IPS DF 6.9 (cell line): ENCODE results near the gene SRGAP3.

Source experiments
- DNase-seq: peaks from one replicate; pipeline ENCODE4 v3.0.0-alpha.2; 2013; ENCODE audit warnings: low read depth, low spot score
- H3K27ac ChIP-seq: one replicate; pipeline ENCODE4 v1.5.1; 2013; ENCODE audit warnings: low read length, control low read depth
- H3K27me3 ChIP-seq: 2 replicates; pipeline ENCODE4 v1.6.1; 2013; ENCODE audit warnings: mild to moderate bottlenecking, low read length; ENCODE audit not compliant: control insufficient read depth, insufficient read depth
- H3K36me3 ChIP-seq: 2 replicates; pipeline ENCODE4 v1.6.1; 2013; ENCODE audit warnings: low read length; ENCODE audit not compliant: control insufficient read depth, insufficient read depth
- H3K4me1 ChIP-seq: 2 replicates; pipeline ENCODE4 v1.6.1; 2013; ENCODE audit warnings: low read length; ENCODE audit not compliant: control insufficient read depth, insufficient read depth
- H3K4me3 ChIP-seq: 2 replicates; pipeline ENCODE4 v1.5.1; 2013; ENCODE audit warnings: mild to moderate bottlenecking, low read length
- H3K9me3 ChIP-seq: 2 replicates; pipeline ENCODE4 v1.6.1; 2013; ENCODE audit warnings: low read length, inconsistent platforms; ENCODE audit not compliant: control insufficient read depth, insufficient read depth
- WGBS: extraction: QIAGEN DNeasy Blood & Tissue Kit; methylation state at CpG from one replicate; pipeline ENCODE4 v1.1.7; 2013; ENCODE audit warnings: mixed read lengths, missing lambda C conversion rate; ENCODE audit not compliant: insufficient read length, insufficient coverage; 5-methylcytosine and 5-hydroxymethylcytosine counted together

The SRGAP3 gene

DNA sequence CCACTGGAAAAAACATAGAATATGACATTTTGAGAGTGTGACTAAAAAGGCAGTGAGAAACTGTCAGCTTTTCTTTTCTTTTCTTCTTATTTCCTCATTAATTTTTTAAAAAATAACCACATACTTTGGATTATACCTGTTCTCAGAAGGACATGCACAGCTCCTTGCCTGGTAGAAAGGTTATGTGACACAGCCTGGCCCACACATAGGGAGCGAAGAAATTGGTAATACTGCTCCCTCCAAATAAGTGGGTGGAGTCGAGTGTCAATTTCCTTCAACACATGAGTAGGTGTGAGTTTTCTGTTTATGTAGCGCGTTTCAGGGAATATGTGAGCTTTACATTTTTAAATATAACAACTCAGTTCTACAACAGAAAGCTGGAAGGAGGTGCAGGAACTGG, 257.2 kb downstream of the SRGAP3 start:
- H3K27me3 ChIP-seq: no peaks in the 10 kb centered on the region
- no peak overlapping the region for H3K4me3 ChIP-seq
- H3K9me3 ChIP-seq: no peaks in the 10 kb centered on the region
- no peaks in the 10 kb centered on the region; the same call in 1 of the 2 replicates for H3K36me3 ChIP-seq
- peaks cover 4% of the 10 kb centered on the region for H3K4me1 ChIP-seq
- H3K27ac ChIP-seq: no peak overlapping the region
- DNase-seq: no peak
- no CpG with 5 or more reads among the region's 4 CpGs for WGBS

DNA sequence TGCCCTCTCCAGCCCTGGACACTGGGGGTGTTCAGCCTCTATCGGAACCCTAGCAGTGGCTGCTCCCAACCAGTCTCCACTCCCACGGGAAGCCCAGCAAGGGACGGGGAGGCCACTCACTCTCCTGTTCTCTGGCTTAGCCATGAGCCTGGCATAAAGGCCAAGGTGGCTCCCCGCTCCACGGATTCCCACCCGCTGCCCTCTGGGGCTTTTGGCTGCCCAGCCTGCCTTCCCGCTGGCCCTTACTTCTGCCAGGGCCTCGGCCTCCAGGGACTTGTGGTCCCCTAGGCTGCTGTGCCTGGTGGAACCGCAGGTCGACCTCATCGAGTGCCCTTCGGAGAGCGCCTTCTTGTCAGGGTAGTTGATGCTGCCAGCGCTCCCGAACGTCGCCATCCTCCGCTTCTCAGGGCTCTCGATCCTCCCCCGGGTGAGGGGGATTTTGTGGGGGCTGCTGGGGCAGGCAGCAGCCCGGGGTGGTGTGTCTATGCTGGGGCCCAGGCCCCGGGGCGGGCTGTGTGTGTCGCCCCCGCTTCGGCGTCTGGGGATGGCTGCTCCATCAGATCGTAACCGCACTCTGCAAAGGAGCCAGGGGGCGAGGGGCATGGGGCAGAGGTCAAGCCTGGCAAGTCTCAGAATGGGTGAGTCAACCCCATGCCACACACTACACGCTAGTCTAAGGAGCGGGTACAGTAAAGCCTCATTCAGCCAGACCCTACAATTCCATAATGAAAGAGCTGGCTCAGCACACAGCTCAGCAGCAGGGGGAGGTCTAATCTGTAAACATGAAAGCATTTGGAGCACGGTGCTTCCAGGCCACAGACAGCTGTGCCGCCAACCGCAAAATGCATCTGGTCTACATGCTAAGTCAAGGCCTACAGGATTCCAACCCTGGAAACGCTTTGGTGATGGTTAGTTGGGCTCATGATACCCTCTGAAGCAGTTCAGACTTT, 258.9 kb downstream of the SRGAP3 start:
- Histone ChIP-seq H3K27ac (no peak overlapping the region), H3K4me3 (no peak overlapping the region), H3K9me3 (no peaks in the 10 kb centered on the region), H3K27me3 (no peaks in the 10 kb centered on the region), H3K36me3 (no peaks in the 10 kb centered on the region; the same call in 1 of the 2 replicates), H3K4me1 (peaks cover 4% of the 10 kb centered on the region)
- no CpG with 5 or more reads among the region's 36 CpGs for WGBS
- DNase-seq: no peak

DNA sequence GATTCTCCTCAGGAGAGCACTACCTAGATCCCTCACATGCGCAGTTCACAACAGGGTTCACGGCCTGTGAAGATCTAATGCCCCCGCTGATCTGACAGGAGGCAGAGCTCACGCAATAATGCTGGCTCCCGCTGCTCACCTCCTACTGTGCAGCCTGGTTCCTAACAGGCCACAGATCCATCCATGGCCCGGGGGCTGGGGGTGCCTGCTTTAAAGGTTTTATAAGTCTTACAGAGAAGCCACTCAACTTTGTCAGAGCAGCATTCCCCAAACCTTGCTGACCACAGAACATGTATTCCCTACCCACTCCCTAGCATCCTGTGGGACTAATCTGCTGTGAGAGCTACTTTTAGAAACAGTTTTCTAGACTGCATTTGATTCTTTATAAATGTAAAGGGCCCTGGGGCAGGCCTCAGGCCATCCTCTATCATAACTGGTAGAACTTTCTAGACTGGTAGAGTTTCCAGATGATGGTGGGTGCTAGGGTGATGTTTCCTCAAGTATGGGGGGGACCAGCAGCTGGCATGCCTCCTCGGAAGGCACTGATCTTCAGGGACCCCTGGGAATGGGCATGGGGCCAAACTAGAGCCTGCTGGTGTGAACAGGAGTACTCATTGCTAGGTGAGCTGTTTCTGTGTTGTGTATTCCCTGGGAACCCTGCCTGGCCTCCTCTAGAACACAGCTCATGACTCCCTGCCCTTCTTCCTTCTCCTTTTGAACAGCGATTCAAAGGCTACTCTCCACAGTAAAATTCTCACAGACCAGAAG, 260.5 kb downstream of the SRGAP3 start:
- Histone ChIP-seq H3K27me3 (no peaks in the 10 kb centered on the region), H3K4me1 (peaks cover 3% of the 10 kb centered on the region), H3K4me3 (no peak overlapping the region), H3K27ac (no peak overlapping the region), H3K36me3 (no peaks in the 10 kb centered on the region; the same call in 1 of the 2 replicates), H3K9me3 (no peaks in the 10 kb centered on the region)
- WGBS: no CpG with 5 or more reads among the region's 8 CpGs
- no peak for DNase-seq

DNA sequence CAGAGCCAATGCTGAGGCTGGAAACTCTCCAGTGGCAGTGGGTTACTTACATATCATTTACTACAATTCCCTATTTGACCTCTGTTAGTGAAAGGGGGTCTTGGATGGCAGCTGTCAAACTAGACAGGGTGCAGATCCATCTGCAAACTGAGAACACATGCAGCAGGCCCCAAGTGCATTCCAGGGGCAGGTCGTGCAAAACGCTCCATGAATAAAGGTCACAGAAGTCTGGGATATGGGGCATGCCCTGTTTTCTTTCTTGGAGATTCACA, 261.1 kb downstream of the SRGAP3 start:
- no CpG with 5 or more reads among the region's 2 CpGs for WGBS
- no peak for DNase-seq
- H3K36me3 ChIP-seq: no peaks in the 10 kb centered on the region; the same call in 1 of the 2 replicates
- H3K4me3 ChIP-seq: no peak overlapping the region
- H3K27ac ChIP-seq: no peak overlapping the region
- no peaks in the 10 kb centered on the region for H3K27me3 ChIP-seq
- no peaks in the 10 kb centered on the region for H3K9me3 ChIP-seq
- H3K4me1 ChIP-seq: peaks cover 3% of the 10 kb centered on the region

DNA sequence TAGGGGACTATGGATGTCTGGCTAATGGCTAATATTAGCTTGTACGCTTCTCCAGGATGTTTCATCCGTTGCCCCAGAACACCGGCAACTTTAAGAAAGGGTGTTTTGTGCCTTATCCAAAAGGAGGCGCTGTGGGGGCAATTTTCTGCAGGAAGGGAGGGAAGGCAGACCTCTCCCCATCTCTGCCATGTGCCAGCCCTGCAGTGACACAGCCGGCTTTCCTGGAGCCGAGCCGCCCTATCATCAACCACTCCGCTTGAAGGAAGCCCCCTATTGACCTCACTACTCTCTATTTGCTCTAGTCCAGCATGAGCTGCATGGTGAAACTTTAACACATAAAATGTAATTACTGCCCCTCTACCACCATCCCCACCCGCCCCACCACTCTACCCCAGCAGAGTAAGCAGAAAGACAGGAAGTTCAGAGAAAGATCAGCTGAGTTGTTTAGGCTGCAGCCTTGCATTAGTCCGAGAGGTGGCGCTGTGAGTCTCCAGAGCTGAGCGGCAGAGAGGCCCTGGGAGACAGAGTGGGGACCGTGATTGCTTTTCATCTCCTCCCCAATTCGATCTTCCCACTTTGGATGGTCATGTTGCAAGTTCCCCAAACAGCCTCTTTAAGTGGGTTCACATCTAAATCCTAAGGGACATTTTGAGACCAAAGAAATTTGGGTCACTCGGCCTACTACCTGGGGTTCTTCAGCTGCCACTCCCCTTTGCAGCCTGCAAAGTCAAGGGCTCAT, 261.6 kb downstream of the SRGAP3 start:
- Histone ChIP-seq H3K9me3 (no peaks in the 10 kb centered on the region), H3K4me3 (no peak overlapping the region), H3K4me1 (peaks cover 2% of the 10 kb centered on the region; the same call in 1 of the 2 replicates), H3K27ac (no peak overlapping the region), H3K36me3 (no peaks in the 10 kb centered on the region; the same call in 1 of the 2 replicates), H3K27me3 (no peaks in the 10 kb centered on the region)
- peak; percentile 70 for DNase-seq
- no CpG with 5 or more reads among the region's 15 CpGs for WGBS

DNA sequence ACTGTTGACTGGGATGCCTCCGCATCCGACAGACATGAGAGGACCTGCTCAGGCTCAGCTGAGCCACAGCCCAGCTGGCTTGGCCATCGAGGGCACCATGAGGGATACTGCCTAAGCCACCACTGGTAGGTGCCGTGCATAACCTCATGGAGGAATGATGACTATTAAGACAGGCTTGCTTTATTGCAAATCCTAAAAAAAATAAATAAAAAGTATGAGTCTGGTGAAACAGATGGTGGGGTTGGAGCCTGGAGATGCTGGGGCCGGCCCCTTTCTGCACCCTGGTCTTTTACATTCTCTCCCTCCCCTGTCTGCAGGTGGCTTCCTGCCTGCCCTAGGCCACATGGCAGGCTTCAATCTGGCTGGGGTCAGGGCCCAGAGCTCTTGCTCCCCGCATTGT, 262.2 kb downstream of the SRGAP3 start:
- no peaks in the 10 kb centered on the region for H3K27me3 ChIP-seq
- no peaks in the 10 kb centered on the region for H3K9me3 ChIP-seq
- H3K27ac ChIP-seq: no peak overlapping the region
- no peaks in the 10 kb centered on the region for H3K4me1 ChIP-seq
- DNase-seq: no peak
- H3K36me3 ChIP-seq: no peaks in the 10 kb centered on the region; the same call in 1 of the 2 replicates
- no CpG with 5 or more reads among the region's 6 CpGs for WGBS
- H3K4me3 ChIP-seq: no peak overlapping the region

DNA sequence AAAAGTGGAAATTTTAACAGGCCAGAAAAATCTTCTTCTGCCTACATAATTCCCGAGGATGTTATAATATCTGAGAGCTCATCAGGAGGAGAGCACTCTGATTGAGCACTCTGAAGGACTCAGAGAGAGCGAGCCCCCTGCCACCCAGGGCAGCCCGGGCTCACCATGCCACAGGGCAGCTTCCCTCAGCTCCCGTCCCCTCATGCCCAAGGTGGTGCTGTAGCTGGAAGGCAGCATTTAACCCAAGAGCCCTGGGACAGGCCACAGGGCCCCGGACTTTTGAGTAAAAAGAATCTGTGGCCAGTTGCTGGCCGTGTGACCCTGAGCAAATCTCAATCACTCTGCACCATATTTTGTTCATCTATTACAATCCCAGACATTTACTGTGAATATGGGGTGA, 262.7 kb downstream of the SRGAP3 start:
- Histone ChIP-seq H3K27me3 (no peaks in the 10 kb centered on the region), H3K4me3 (no peak overlapping the region), H3K36me3 (no peaks in the 10 kb centered on the region; the same call in 1 of the 2 replicates), H3K4me1 (no peaks in the 10 kb centered on the region), H3K9me3 (no peaks in the 10 kb centered on the region), H3K27ac (no peak overlapping the region)
- WGBS: no CpG with 5 or more reads among the region's 6 CpGs
- no peak for DNase-seq

DNA sequence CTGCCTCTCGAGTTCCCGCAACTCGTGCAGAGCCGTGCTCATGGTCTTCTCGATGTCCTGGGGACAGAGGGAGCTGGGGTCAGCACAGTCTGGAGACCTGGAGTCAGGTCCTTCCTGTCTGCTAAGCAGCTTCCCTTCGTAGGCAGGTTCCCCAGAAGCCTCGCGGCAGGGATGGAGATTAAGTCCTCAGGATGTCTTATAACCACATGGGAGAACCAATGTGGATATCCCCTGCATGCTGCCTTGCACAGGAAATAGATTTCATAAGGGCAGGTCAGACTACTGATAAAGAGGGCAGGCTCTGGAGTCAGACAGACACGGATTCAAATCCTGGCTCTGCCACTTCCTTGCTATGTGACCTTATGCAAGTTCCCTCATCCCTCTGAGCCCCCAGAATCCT, 263.6 kb downstream of the SRGAP3 start:
- no peaks in the 10 kb centered on the region; the same call in 1 of the 2 replicates for H3K36me3 ChIP-seq
- no peak for DNase-seq
- H3K27ac ChIP-seq: no peak overlapping the region
- no peaks in the 10 kb centered on the region for H3K27me3 ChIP-seq
- WGBS: no CpG with 5 or more reads among the region's 9 CpGs
- H3K4me3 ChIP-seq: no peak overlapping the region
- H3K9me3 ChIP-seq: no peaks in the 10 kb centered on the region
- no peaks in the 10 kb centered on the region for H3K4me1 ChIP-seq

DNA sequence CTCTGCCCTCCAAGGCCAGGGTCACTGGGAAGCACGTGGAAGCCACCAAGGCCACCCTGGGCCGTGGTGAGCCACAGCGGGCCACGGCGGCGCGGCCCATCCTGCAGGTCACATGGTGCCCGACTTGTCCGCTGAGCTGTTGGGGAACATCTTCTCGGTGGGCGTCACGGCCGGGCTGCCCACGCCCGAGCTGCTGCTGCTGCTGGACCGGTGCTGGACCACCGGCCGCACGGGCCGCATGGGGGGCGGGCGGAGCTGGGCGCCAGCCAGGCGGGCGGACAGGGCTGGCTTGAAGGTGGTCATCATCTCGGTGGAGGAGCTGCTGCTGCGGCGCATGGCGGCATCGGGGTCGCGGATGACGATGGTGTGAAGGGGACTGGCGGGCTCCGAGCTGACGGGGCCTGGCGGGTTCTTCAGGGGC, 264.0 kb downstream of the SRGAP3 start:
- no peaks in the 10 kb centered on the region for H3K4me1 ChIP-seq
- no peaks in the 10 kb centered on the region for H3K27me3 ChIP-seq
- no peak overlapping the region for H3K27ac ChIP-seq
- DNase-seq: no peak
- H3K9me3 ChIP-seq: no peaks in the 10 kb centered on the region
- H3K4me3 ChIP-seq: no peak overlapping the region
- no CpG with 5 or more reads among the region's 37 CpGs for WGBS
- no peaks in the 10 kb centered on the region; the same call in 1 of the 2 replicates for H3K36me3 ChIP-seq

DNA sequence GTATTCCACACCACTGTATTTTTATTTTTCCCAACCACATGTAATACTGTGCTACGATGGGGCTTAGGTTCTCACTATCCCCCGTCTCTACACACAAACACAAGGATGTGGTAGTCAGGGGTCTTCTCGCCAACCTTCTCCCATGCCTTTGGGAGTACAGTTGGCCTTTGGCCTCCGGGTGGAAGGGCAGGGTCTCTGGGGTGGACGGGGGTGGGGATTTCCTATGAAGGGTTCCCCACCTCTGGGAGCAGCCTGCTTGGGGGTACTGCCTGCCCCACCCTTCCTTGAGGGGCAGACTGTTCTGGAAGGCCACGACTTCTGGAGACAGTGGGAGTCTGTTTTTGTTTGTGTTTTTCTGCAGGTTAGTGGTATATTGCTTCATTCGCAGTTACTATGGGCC, 264.9 kb downstream of the SRGAP3 start:
- no peaks in the 10 kb centered on the region for H3K4me1 ChIP-seq
- no peaks in the 10 kb centered on the region for H3K9me3 ChIP-seq
- no CpG with 5 or more reads among the region's 7 CpGs for WGBS
- DNase-seq: no peak
- no peak overlapping the region for H3K4me3 ChIP-seq
- H3K27me3 ChIP-seq: no peaks in the 10 kb centered on the region
- no peaks in the 10 kb centered on the region; the same call in 1 of the 2 replicates for H3K36me3 ChIP-seq
- H3K27ac ChIP-seq: no peak overlapping the region
